GM12878 (cell line): ENCODE results near the gene SOX30. TPM values are rescaled to one million over a fixed set of nuclear protein-coding genes. Genes with fewer than 3 reads are reported as not detected.

Experiments used
- ATAC-seq: fragments of 200-7000 bp; cut with Tn5 transposase; 3 replicates; pipeline ENCODE4 v1.9.1; 2020; ENCODE audit warnings: mild to moderate bottlenecking, moderate library complexity
- BruUV-seq: library from RNA; stranded (reverse); fragments of 400-500 nt; replicated peaks from 2 replicates; lab custom pipeline; 2021; lab: Mats Ljungman, UMichigan
- CTCF ChIA-PET: fragments of 300-600 bp; sonication (Branson Sonifier 250); formaldehyde crosslinking; extraction: SDS; loops from one replicate; lab custom pipeline; 2021; ENCODE audit warnings: inconsistent platforms; lab: Yijun Ruan, JAX
- POLR2A ChIA-PET: fragments of 350-600 bp; formaldehyde crosslinking; extraction: SDS; loops from one replicate; lab custom pipeline; 2021; ENCODE audit warnings: inconsistent platforms; lab: Charles Lee
- RAD21 ChIA-PET: fragments of 300-600 bp; sonication (Branson Sonifier 250); formaldehyde crosslinking; loops from one replicate; lab custom pipeline; 2023; ENCODE audit warnings: antibody characterized with exemption; ENCODE audit not compliant: unreplicated experiment; lab: Charles Lee
- SMC1A ChIA-PET: fragments of 300-600 bp; sonication (Branson Sonifier 250); formaldehyde crosslinking; loops from one replicate; lab custom pipeline; 2023; ENCODE audit not compliant: unreplicated experiment, uncharacterized antibody; lab: Charles Lee
- DNase-seq: peaks from one replicate; pipeline ENCODE4 v3.0.0-alpha.2; 2011; ENCODE audit warnings: low read depth, low spot score
- FAIRE-seq: peaks from 3 replicates; lab custom pipeline; 2011; peaks lifted over from hg19 to GRCh38; lab: Jason Lieb, UNC
- H2AFZ ChIP-seq: 2 replicates; pipeline ENCODE4 v1.6.0; 2011; ENCODE audit warnings: low read depth, low read length, control low read depth; ENCODE audit not compliant: control insufficient read depth
- H3K27ac ChIP-seq: 2 replicates; pipeline ENCODE4 v1.5.1; 2011; ENCODE audit warnings: control low read depth; ENCODE audit not compliant: control insufficient read depth, insufficient read depth
- H3K27me3 ChIP-seq, 2 experiments: replicated peaks in 1 of 2; 2 replicates each; pipeline versions ENCODE4 v1.6.0 to v1.6.1; 2011; ENCODE audit warnings: low read length in 1 of 2; ENCODE audit not compliant: control insufficient read depth in 2 of 2, insufficient read depth in 2 of 2
- H3K36me3 ChIP-seq, 2 experiments: 2 replicates each; pipeline ENCODE4 v1.5.1; 2011; ENCODE audit warnings: low read length in 1 of 2; ENCODE audit not compliant: control insufficient read depth in 2 of 2, insufficient read depth in 2 of 2
- H3K4me1 ChIP-seq: 2 replicates; pipeline ENCODE4 v1.6.1; 2011; ENCODE audit warnings: mild to moderate bottlenecking, low read length, moderate library complexity, mixed read lengths; ENCODE audit not compliant: control insufficient read depth, insufficient read depth
- H3K4me2 ChIP-seq: 2 replicates; pipeline ENCODE4 v1.6.0; 2011; ENCODE audit warnings: control low read depth; ENCODE audit not compliant: control insufficient read depth, insufficient read depth
- H3K4me3 ChIP-seq: fragments of 200-600 bp; sonication (generic); 2 replicates; pipeline ENCODE4 v1.5.1; 2016
- H3K79me2 ChIP-seq: 2 replicates; pipeline ENCODE4 v1.6.0; 2011; ENCODE audit warnings: low read length; ENCODE audit not compliant: control insufficient read depth, insufficient read depth
- H3K9ac ChIP-seq: 2 replicates; pipeline ENCODE4 v1.8.0; 2011; ENCODE audit warnings: low read length, control low read depth, mixed read lengths; ENCODE audit not compliant: control insufficient read depth, insufficient read depth
- H3K9me3 ChIP-seq: replicated peaks from 3 replicates; pipeline ENCODE4 v1.5.1; 2011; ENCODE audit warnings: mild to moderate bottlenecking, low read length; ENCODE audit not compliant: control insufficient read depth, insufficient read depth
- H4K20me1 ChIP-seq: 2 replicates; pipeline ENCODE4 v1.6.0; 2011; ENCODE audit not compliant: control insufficient read depth, insufficient read depth
- BCL11A ChIP-seq: IDR thresholded peaks from 2 replicates; pipeline ENCODE4 v1.6.1; 2011; ENCODE audit warnings: low read depth, low read length
- IRF5 ChIP-seq: fragments of 450-650 bp; IDR thresholded peaks from 2 replicates; pipeline ENCODE4 v1.6.1; 2017; ENCODE audit warnings: borderline replicate concordance
- KDM1A ChIP-seq: fragments of 200-600 bp; sonication (generic); IDR thresholded peaks from 2 replicates; pipeline ENCODE4 v1.6.1; 2016; ENCODE audit warnings: borderline replicate concordance
- MYC ChIP-seq: IDR thresholded peaks from 2 replicates; pipeline ENCODE4 v1.6.1; 2011; ENCODE audit warnings: mild to moderate bottlenecking, low read length, moderate library complexity, inconsistent platforms; ENCODE audit not compliant: insufficient read depth, insufficient replicate concordance, insufficient read length, severe bottlenecking
- NFIC ChIP-seq: IDR thresholded peaks from 2 replicates; pipeline ENCODE4 v1.6.1; 2012; ENCODE audit warnings: low read depth, mild to moderate bottlenecking, inconsistent platforms, low read length, moderate library complexity
- SUZ12 ChIP-seq: fragments of 200-600 bp; sonication (generic); IDR thresholded peaks from one replicate; pipeline ENCODE4 v1.6.1; 2018; ENCODE audit warnings: antibody characterized with exemption, mild to moderate bottlenecking; ENCODE audit not compliant: unreplicated experiment
- TAF1 ChIP-seq: IDR thresholded peaks from 2 replicates; pipeline ENCODE4 v1.6.1; 2011; ENCODE audit warnings: mild to moderate bottlenecking, low read depth, low read length, borderline replicate concordance
- YY1 ChIP-seq: IDR thresholded peaks from 2 replicates; pipeline ENCODE4 v1.6.1; 2011; ENCODE audit warnings: low read depth, mild to moderate bottlenecking, low read length
- ZNF217 ChIP-seq: fragments of 450-650 bp; IDR thresholded peaks from 2 replicates; pipeline ENCODE4 v1.6.1; 2017; ENCODE audit warnings: antibody characterized with exemption, mild to moderate bottlenecking
- WGBS: methylation state at CpG from one replicate; pipeline ENCODE4 v1.1.6; 2016; ENCODE audit warnings: low lambda C conversion rate; ENCODE audit not compliant: insufficient replicate concordance, insufficient coverage; ENCODE audit errors: missing lambda C conversion rate; 5-methylcytosine and 5-hydroxymethylcytosine counted together
- in situ Hi-C: fragments of 300-500 bp; cut with MboI; formaldehyde crosslinking; loops from 9 replicates; pipeline ENCODE4 v1.14.3; 2018; ENCODE audit warnings: mixed read lengths
- intact Hi-C: fragments of 100-400 bp; cut with micrococcal nuclease; formaldehyde crosslinking; loops from one replicate; pipeline ENCODE4 v1.14.2; 2022; ENCODE audit not compliant: unreplicated experiment
- polyA plus RNA-seq, 11 experiments: library from polyadenylated mRNA; depleted of rRNA in 4 of 11; unstranded in 6 of 11; stranded (reverse) in 5 of 11; fragments of >200 nt; fragmentation: Nextera tagmentation in 4 of 11; fragmentation: Illumina TruSeq in 1 of 11; extraction: Ambion mirVana in 4 of 11; extraction: Trizol in 1 of 11; gene quantifications; 1 replicate in 1 of 11; 2 replicates in 10 of 11; pipeline versions ENCODE4 v1.2.1 to v1.2.3, GENCODE V29; 2011 to 2016; ENCODE audit warnings: inconsistent platforms in 2 of 11, missing spikeins in 2 of 11, low read depth in 1 of 11
- total RNA-seq, 4 experiments: library from RNA; depleted of rRNA in 3 of 4; stranded (reverse); fragments of >200 nt in 3 of 4; fragmentation: Illumina TruSeq in 1 of 4; extraction: Trizol in 1 of 4; gene quantifications; 2 replicates each; pipeline versions ENCODE4 v1.2.1 to v1.2.3, GENCODE V29; 2013 to 2021
- TF ChIP-seq, protein P1 (sequence below): IDR thresholded peaks from 2 replicates; pipeline ENCODE4 v1.6.1; 2011; ENCODE audit warnings: low read depth, mild to moderate bottlenecking, low read length, moderate library complexity, borderline replicate concordance; ENCODE audit errors: extremely low read depth

The SOX30 gene
- total and polyA plus RNA-seq, 10 of the 15 experiments (the other 5 are each of a cell fraction or from before 2014, with no cell fraction given) = 0.06 to 0.32 (median 0.10) TPM; not detected in 2

DNA sequence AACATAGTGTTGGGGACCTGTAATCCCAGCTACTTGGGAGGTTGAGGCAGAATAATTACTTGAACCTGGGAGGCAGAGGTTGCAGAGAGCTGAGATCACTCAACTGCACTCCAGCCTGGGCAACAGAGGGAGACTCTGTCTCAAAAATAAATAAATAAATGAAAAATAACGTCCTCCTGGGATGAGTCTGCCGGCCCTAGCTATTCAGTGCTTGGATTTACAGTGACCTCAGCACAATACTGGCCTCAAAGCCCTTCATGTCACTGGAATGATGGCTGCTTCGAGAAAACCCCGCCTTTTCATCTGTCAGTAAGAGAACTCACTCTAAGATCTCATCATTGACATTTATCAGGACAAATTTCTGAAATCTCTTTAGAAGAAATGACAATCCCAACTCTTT, 35.5 kb downstream of the SOX30 start:
- FAIRE-seq = no peak
- intact Hi-C loops = no loop called here
- no peak overlapping the region for H3K27ac ChIP-seq
- WGBS = 41% methylated on average over 4 of the region's 4 CpGs
- POLR2A ChIA-PET = no interaction called here
- RAD21 ChIA-PET = no interaction called here
- no peaks in the 10 kb centered on the region for H4K20me1 ChIP-seq
- TF ChIP-seq BCL11A (no peak), TAF1 (no peak), SUZ12 (no peak), MYC (no peak), ZNF217 (no peak), NFIC (no peak), IRF5 (no peak), YY1 (no peak), KDM1A (no peak)
- TF ChIP-seq, protein P1, sequence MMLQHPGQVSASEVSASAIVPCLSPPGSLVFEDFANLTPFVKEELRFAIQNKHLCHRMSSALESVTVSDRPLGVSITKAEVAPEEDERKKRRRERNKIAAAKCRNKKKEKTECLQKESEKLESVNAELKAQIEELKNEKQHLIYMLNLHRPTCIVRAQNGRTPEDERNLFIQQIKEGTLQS = no peak
- H3K9ac ChIP-seq = no peak overlapping the region
- BruUV-seq = no TSS peak
- H2AFZ ChIP-seq = no peak overlapping the region
- CTCF ChIA-PET = interaction anchor here (0.9 to 1.4 kb wide), 3 partner anchors 22 to 185 kb away, joined by 3 read pairs; no protein-coding TSS in a partner anchor
- H3K4me1 ChIP-seq = peaks cover 10% of the 10 kb centered on the region
- no peak for ATAC-seq
- H3K27me3 ChIP-seq = no peaks in the 10 kb centered on the region
- no peak overlapping the region for H3K4me2 ChIP-seq
- in situ Hi-C loops = no loop called here
- H3K9me3 ChIP-seq = no peaks in the 10 kb centered on the region
- H3K79me2 ChIP-seq = no peaks in the 10 kb centered on the region
- no peak for DNase-seq
- no peaks in the 10 kb centered on the region for H3K36me3 ChIP-seq
- SMC1A ChIA-PET = interaction anchor here (1.0 to 4.8 kb wide), 5 partner anchors 8 to 102 kb away, joined by 3 to 17 read pairs (median 4); no protein-coding TSS in a partner anchor
- no peak overlapping the region for H3K4me3 ChIP-seq
